Natural killer cell (primary cell): ENCODE results near the gene ABCA12. TPM values are rescaled to one million over a fixed set of nuclear protein-coding genes. Genes with fewer than 3 reads are reported as not detected.
"Not testable (repeated sequence)": the region's sequence is repeated elsewhere in the genome, so short reads cannot be mapped to it uniquely, and the experiment has no call there.

ENCODE experiments used
- ATAC-seq, 3 donors: fragments of 150-1000 bp in 2 of 3; fragments of 200-7000 bp in 1 of 3; cut with Tn5 transposase; 1 replicate in 1 of 3; 2 replicates in 2 of 3; pipeline ENCODE4 v1.10.0; 2021; ENCODE audit warnings: mild to moderate bottlenecking in 2 of 3, moderate library complexity in 2 of 3
- DNase-seq, 2 donors: peaks; one replicate each; pipeline versions ENCODE4 v3.0.0 to v3.0.0-alpha.2; 2013 to 2021; ENCODE audit warnings: mixed read lengths in 1 of 2
- H3K27ac ChIP-seq: one replicate; pipeline ENCODE4 v1.5.1; 2013; ENCODE audit warnings: mild to moderate bottlenecking, low read length
- H3K27me3 ChIP-seq: one replicate; pipeline ENCODE4 v1.6.1; 2013; ENCODE audit warnings: low read length; ENCODE audit not compliant: control insufficient read depth, insufficient read depth
- H3K36me3 ChIP-seq: one replicate; pipeline ENCODE4 v1.6.1; 2013; ENCODE audit warnings: low read length; ENCODE audit not compliant: control insufficient read depth, insufficient read depth
- H3K4me1 ChIP-seq: one replicate; pipeline ENCODE4 v1.6.1; 2013; ENCODE audit warnings: low read length; ENCODE audit not compliant: control insufficient read depth, insufficient read depth
- H3K4me3 ChIP-seq: one replicate; pipeline ENCODE4 v1.5.1; 2013; ENCODE audit warnings: low read length
- H3K9me3 ChIP-seq: one replicate; pipeline ENCODE4 v1.6.1; 2013; ENCODE audit warnings: low read length; ENCODE audit not compliant: control insufficient read depth, insufficient read depth
- H3K27ac Mint-ChIP-seq, 2 donors: one replicate each; pipeline ENCODE4 v1.8.0; 2022; ENCODE audit warnings: mild to moderate bottlenecking in 2 of 2, mixed read lengths in 2 of 2, moderate library complexity in 1 of 2
- H3K27me3 Mint-ChIP-seq, 2 donors: one replicate each; pipeline ENCODE4 v1.8.0; 2022; ENCODE audit warnings: low read depth in 2 of 2, mixed read lengths in 2 of 2
- H3K36me3 Mint-ChIP-seq: one replicate; pipeline ENCODE4 v1.8.0; 2022; ENCODE audit warnings: mixed read lengths
- H3K4me1 Mint-ChIP-seq, 2 donors: one replicate each; pipeline ENCODE4 v1.8.0; 2022; ENCODE audit warnings: mixed read lengths in 2 of 2
- H3K4me3 Mint-ChIP-seq: one replicate; pipeline ENCODE4 v1.8.0; 2022; ENCODE audit warnings: mild to moderate bottlenecking, moderate library complexity, mixed read lengths
- H3K9me3 Mint-ChIP-seq, 2 donors: one replicate each; pipeline ENCODE4 v1.8.0; 2022; ENCODE audit warnings: mixed read lengths in 2 of 2
- CTCF ChIP-seq: fragments of 200-600 bp; IDR thresholded peaks from one replicate; pipeline ENCODE4 v1.8.0; 2022; ENCODE audit warnings: antibody characterized with exemption
- WGBS: methylation state at CpG from one replicate; pipeline ENCODE4 v1.1.7; 2013; ENCODE audit warnings: missing lambda C conversion rate; ENCODE audit not compliant: insufficient coverage; 5-methylcytosine and 5-hydroxymethylcytosine counted together
- intact Hi-C: fragments of 100-400 bp; cut with micrococcal nuclease; formaldehyde crosslinking; loops from one replicate; pipeline ENCODE4 v1.14.2; 2022
- total RNA-seq, 4 donors: library from RNA; stranded (reverse); fragments of 120-200 nt in 1 of 4; gene quantifications; one replicate each; pipeline versions ENCODE4 v1.2.3 to v1.2.4, GENCODE V29; 2013 to 2022

ABCA12 gene
- total RNA-seq, 3 donors from 2014 or later (not counting 1 experiment from before 2014, with no cell fraction given): not detected

DNA sequence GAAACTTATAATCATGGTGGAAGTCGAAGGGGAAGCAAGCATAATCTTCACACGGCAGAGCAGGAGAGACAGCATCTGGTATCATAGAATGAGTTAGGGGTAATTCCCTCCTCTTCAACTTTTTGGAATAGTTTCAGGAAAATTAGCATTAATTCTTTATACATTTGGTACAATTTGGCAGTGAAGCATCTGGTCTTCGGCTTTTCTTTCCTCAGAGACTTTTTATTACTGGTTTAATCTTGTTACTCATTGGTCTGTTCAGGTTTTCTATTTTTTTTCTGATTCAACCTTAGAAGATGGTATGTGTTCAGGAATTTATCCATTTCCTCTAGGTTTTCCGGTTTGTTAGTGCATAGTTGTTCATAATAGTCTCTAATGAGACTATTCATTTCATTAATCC, 39.7 kb upstream of the ABCA12 start:
- no peaks in the 10 kb centered on the region for H3K4me1 Mint-ChIP-seq
- no peaks in the 10 kb centered on the region for H3K27me3 Mint-ChIP-seq
- Histone ChIP-seq H3K9me3 (peaks cover 7% of the 10 kb centered on the region), H3K27me3 (no peaks in the 10 kb centered on the region), H3K27ac (no peak overlapping the region), H3K4me3 (no peak overlapping the region), H3K36me3 (no peaks in the 10 kb centered on the region), H3K4me1 (no peaks in the 10 kb centered on the region)
- TF ChIP-seq CTCF: no peak
- peaks cover 5 to 16% of the 10 kb centered on the region in 2 donors for H3K9me3 Mint-ChIP-seq
- intact Hi-C loops: no loop called here
- WGBS: 75% methylated on average over 3 of the region's 4 CpGs
- H3K4me3 Mint-ChIP-seq: no peak overlapping the region
- no peaks in the 10 kb centered on the region for H3K36me3 Mint-ChIP-seq
- DNase-seq: no peak
- H3K27ac Mint-ChIP-seq: no peak overlapping the region
- ATAC-seq: no peak

DNA sequence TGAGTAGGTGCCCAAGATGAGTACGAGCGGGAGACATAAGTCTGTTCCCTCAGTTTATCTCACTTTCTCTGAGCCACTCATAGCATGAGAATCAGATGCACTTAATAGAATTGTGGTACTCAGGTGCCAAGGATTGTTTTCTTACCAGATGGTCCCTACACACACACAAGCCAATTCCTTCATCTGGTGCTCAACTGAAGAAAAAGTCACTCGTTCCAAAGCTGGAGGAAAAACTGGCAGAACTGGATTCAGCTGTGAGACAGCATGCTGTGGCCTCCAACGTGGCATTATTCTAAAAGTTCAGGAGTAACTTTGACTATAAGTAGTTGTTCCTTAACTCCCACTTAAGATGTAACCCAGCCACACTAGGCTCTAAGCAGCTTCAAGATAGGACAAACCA, 33.4 kb upstream of the ABCA12 start:
- Histone ChIP-seq H3K9me3 (no peaks in the 10 kb centered on the region), H3K4me1 (peaks cover 3% of the 10 kb centered on the region), H3K27ac (no peak overlapping the region), H3K4me3 (no peak overlapping the region), H3K27me3 (no peaks in the 10 kb centered on the region), H3K36me3 (no peaks in the 10 kb centered on the region)
- H3K4me1 Mint-ChIP-seq: peaks cover 6 to 8% of the 10 kb centered on the region in 2 donors
- peaks cover 0 to 4% of the 10 kb centered on the region in 2 donors for H3K9me3 Mint-ChIP-seq
- no peak for TF ChIP-seq CTCF
- no peak overlapping the region for H3K4me3 Mint-ChIP-seq
- H3K27ac Mint-ChIP-seq: no peak overlapping the region
- DNase-seq (no peak), ATAC-seq (no peak)
- no peaks in the 10 kb centered on the region for H3K36me3 Mint-ChIP-seq
- intact Hi-C loops: no loop called here
- WGBS: 91% methylated on average over 4 of the region's 4 CpGs
- H3K27me3 Mint-ChIP-seq: no peaks in the 10 kb centered on the region

GRCh38 chr2:215171151-215171550, 32.7 kb upstream of the ABCA12 start:
- intact Hi-C loops: no loop called here
- H3K27ac Mint-ChIP-seq: peak overlapping the region in 1 of 2 donors; percentile 74
- no peaks in the 10 kb centered on the region for H3K27me3 Mint-ChIP-seq
- peaks cover 6 to 8% of the 10 kb centered on the region in 2 donors for H3K4me1 Mint-ChIP-seq
- Histone ChIP-seq H3K9me3 (no peaks in the 10 kb centered on the region), H3K4me1 (peaks cover 3% of the 10 kb centered on the region), H3K36me3 (no peaks in the 10 kb centered on the region), H3K27me3 (no peaks in the 10 kb centered on the region), H3K4me3 (no peak overlapping the region), H3K27ac (peak overlapping the region; percentile 37)
- H3K4me3 Mint-ChIP-seq: peak overlapping the region; percentile 43
- WGBS: 11% methylated on average over 2 of the region's 3 CpGs
- no peaks in the 10 kb centered on the region for H3K36me3 Mint-ChIP-seq
- DNase-seq: peak in 1 of 2 donors; percentile 22
- ATAC-seq: peak; percentile 59 to 64 (median 61)
- H3K9me3 Mint-ChIP-seq: peaks cover 0 to 4% of the 10 kb centered on the region in 2 donors
- no peak for TF ChIP-seq CTCF

DNA sequence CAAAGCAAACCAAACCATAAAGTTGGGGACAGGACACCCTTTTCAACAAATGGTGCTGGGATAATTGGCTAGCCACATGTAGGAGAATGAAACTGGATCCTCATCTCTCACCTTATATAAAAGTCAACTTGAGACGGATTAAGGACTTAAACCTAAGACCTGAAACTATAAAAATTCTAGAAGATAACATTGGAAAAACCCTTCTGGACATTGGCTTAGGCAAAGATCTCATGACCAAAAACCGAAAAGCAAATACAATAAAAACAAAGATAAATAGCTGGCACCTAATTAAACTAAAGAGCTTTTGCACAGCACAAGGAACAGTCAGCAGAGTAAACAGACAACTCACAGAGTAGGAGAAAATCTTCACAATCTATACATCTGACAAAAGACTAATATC, 28.1 kb upstream of the ABCA12 start:
- ATAC-seq, H3K4me3 ChIP-seq, H3K4me1 ChIP-seq, H3K9me3 Mint-ChIP-seq, H3K27ac ChIP-seq, H3K9me3 ChIP-seq, H3K27ac Mint-ChIP-seq, H3K4me1 Mint-ChIP-seq, DNase-seq, intact Hi-C loops, H3K27me3 ChIP-seq, H3K27me3 Mint-ChIP-seq, H3K4me3 Mint-ChIP-seq, H3K36me3 Mint-ChIP-seq, H3K36me3 ChIP-seq: not testable (repeated sequence)
- 90% methylated on average over 2 of the region's 2 CpGs for WGBS

DNA sequence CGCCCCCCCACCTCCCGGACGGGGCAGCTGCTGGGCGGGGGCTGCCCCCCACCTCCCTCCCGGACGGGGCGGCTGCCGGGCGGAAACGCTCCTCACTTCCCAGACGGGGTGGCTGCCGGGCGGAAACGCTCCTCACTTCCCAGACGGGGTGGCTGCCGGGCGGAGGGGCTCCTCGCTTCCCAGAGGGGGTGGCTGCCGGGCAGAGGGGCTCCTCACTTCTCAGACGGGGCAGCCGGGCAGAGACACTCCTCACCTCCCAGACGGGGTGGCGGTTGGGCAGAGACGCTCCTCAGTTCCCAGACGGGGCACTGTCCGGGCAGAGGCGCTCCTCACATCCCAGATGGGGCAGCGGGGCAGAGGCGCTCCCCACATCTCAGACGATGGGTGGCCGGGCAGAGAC, 24.9 kb upstream of the ABCA12 start:
- intact Hi-C loops: not testable (repeated sequence)

More for the DNA sequence above, 24.9 kb upstream of the ABCA12 start:
- not testable (repeated sequence) for H3K27me3 Mint-ChIP-seq, H3K4me1 Mint-ChIP-seq, H3K36me3 ChIP-seq, H3K27ac ChIP-seq, H3K36me3 Mint-ChIP-seq, ATAC-seq, H3K4me3 ChIP-seq, H3K27me3 ChIP-seq, H3K27ac Mint-ChIP-seq, H3K9me3 ChIP-seq, DNase-seq, H3K4me1 ChIP-seq, H3K4me3 Mint-ChIP-seq
- peaks cover 10 to 13% of the 10 kb centered on the region in 2 donors for H3K9me3 Mint-ChIP-seq
- 96% methylated on average over 31 of the region's 31 CpGs for WGBS
